ENCODE results near the gene C1orf232.

The C1orf232 gene

GRCh38 chr1:26200413-26200812 is 31.6 kb upstream of the C1orf232 start:
- no peak for TF ChIP-seq NFIC (IDR thresholded peaks at IDR 0.05)
- TF ChIP-seq REST (IDR thresholded peaks at IDR 0.05; ENCODE audit: low read depth), result no peak
- no peak for TF ChIP-seq TAF1 (IDR thresholded peaks at IDR 0.05; ENCODE audit: low read depth)
- TF ChIP-seq EP300 (IDR thresholded peaks at IDR 0.05; ENCODE audit: borderline replicate concordance), result no peak
- TF ChIP-seq CREB1 (IDR thresholded peaks at IDR 0.05; ENCODE audit: low read depth), result no peak
- no peak for TF ChIP-seq RAD21 (IDR thresholded peaks at IDR 0.05; ENCODE audit: low read depth)
- TF ChIP-seq TCF12 (IDR thresholded peaks at IDR 0.05; ENCODE audit: low read depth), result no peak
- TF ChIP-seq MAX (IDR thresholded peaks at IDR 0.05), result no peak
- no peak for TF ChIP-seq TEAD4 (IDR thresholded peaks at IDR 0.05)
- no peak for TF ChIP-seq USF1 (IDR thresholded peaks at IDR 0.05)
- no peak for TF ChIP-seq FOXM1 (IDR thresholded peaks at IDR 0.05; ENCODE audit: borderline replicate concordance, low read depth)
- TF ChIP-seq CEBPB (IDR thresholded peaks at IDR 0.05), result no peak
- no peak for TF ChIP-seq ZBTB7A (IDR thresholded peaks at IDR 0.05; ENCODE audit: low read depth)
- TF ChIP-seq EGR1 (IDR thresholded peaks at IDR 0.05), result no peak
- no peak for TF ChIP-seq YY1 (IDR thresholded peaks at IDR 0.05; ENCODE audit: low read depth)

GRCh38 chr1:26197813-26198212 is 29.1 kb upstream of the C1orf232 start:
- TF ChIP-seq YY1 (IDR thresholded peaks at IDR 0.05; ENCODE audit: low read depth), result no peak
- no peak for TF ChIP-seq FOXM1 (IDR thresholded peaks at IDR 0.05; ENCODE audit: borderline replicate concordance, low read depth)
- TF ChIP-seq RAD21 (IDR thresholded peaks at IDR 0.05; ENCODE audit: low read depth), result no peak
- no peak for TF ChIP-seq EGR1 (IDR thresholded peaks at IDR 0.05)
- no peak for TF ChIP-seq CREB1 (IDR thresholded peaks at IDR 0.05; ENCODE audit: low read depth)

GRCh38 chr1:26197301-26197700 is 28.5 kb upstream of the C1orf232 start:
- no peak for TF ChIP-seq EP300 (IDR thresholded peaks at IDR 0.05; ENCODE audit: borderline replicate concordance)
- TF ChIP-seq FOXM1 (IDR thresholded peaks at IDR 0.05; ENCODE audit: borderline replicate concordance, low read depth), result no peak
- no peak for TF ChIP-seq TEAD4 (IDR thresholded peaks at IDR 0.05)
- no peak for TF ChIP-seq ZBTB7A (IDR thresholded peaks at IDR 0.05; ENCODE audit: low read depth)
- no peak for TF ChIP-seq EGR1 (IDR thresholded peaks at IDR 0.05)
- no peak for TF ChIP-seq TAF1 (IDR thresholded peaks at IDR 0.05; ENCODE audit: low read depth)
- TF ChIP-seq USF1 (IDR thresholded peaks at IDR 0.05), result no peak
- no peak for TF ChIP-seq MAX (IDR thresholded peaks at IDR 0.05)
- no peak for TF ChIP-seq CEBPB (IDR thresholded peaks at IDR 0.05)
- no peak for TF ChIP-seq RAD21 (IDR thresholded peaks at IDR 0.05; ENCODE audit: low read depth)
- no peak for TF ChIP-seq NFIC (IDR thresholded peaks at IDR 0.05)

- TF ChIP-seq EP300 (IDR thresholded peaks at IDR 0.05; ENCODE audit: borderline replicate concordance) (no peak), TAF1 (IDR thresholded peaks at IDR 0.05; ENCODE audit: low read depth) (no peak), TCF12 (IDR thresholded peaks at IDR 0.05; ENCODE audit: low read depth) (no peak), REST (IDR thresholded peaks at IDR 0.05; ENCODE audit: low read depth) (no peak), NFIC (IDR thresholded peaks at IDR 0.05) (no peak), ZBTB7A (IDR thresholded peaks at IDR 0.05; ENCODE audit: low read depth) (no peak), CREB1 (IDR thresholded peaks at IDR 0.05; ENCODE audit: low read depth) (no peak), FOXM1 (IDR thresholded peaks at IDR 0.05; ENCODE audit: borderline replicate concordance, low read depth) (no peak), RAD21 (IDR thresholded peaks at IDR 0.05; ENCODE audit: low read depth) (no peak), YY1 (IDR thresholded peaks at IDR 0.05; ENCODE audit: low read depth) (no peak), MAX (IDR thresholded peaks at IDR 0.05) (no peak), TEAD4 (IDR thresholded peaks at IDR 0.05) (no peak), USF1 (IDR thresholded peaks at IDR 0.05) (no peak), EGR1 (IDR thresholded peaks at IDR 0.05) (no peak), CEBPB (IDR thresholded peaks at IDR 0.05) (no peak)
These were observed 27.0 kb upstream of the C1orf232 start for GRCh38 chr1:26195805-26196204.

- TF ChIP-seq CREB1 (IDR thresholded peaks at IDR 0.05; ENCODE audit: low read depth), result no peak
- no peak for TF ChIP-seq REST (IDR thresholded peaks at IDR 0.05; ENCODE audit: low read depth)
- no peak for TF ChIP-seq ZBTB7A (IDR thresholded peaks at IDR 0.05; ENCODE audit: low read depth)
- no peak for TF ChIP-seq FOXM1 (IDR thresholded peaks at IDR 0.05; ENCODE audit: borderline replicate concordance, low read depth)
- TF ChIP-seq NFIC (IDR thresholded peaks at IDR 0.05), result no peak
- no peak for TF ChIP-seq TEAD4 (IDR thresholded peaks at IDR 0.05)
- TF ChIP-seq USF1 (IDR thresholded peaks at IDR 0.05), result no peak
- TF ChIP-seq CEBPB (IDR thresholded peaks at IDR 0.05), result no peak
- no peak for TF ChIP-seq TCF12 (IDR thresholded peaks at IDR 0.05; ENCODE audit: low read depth)
These were observed 23.0 kb upstream of the C1orf232 start for GRCh38 chr1:26191739-26192138.
